Measurements from ENCODE around the gene IGFLR1.

The IGFLR1 gene

GRCh38 chr19:35742121-35742724, at the start of gene IGFLR1:
TSS of gene IGFLR1 (minus strand) at chr19:35742452. CDS start at chr19:35741180, 1,272 bp downstream.
- Histone ChIP-seq H3K4me1 (ENCODE audit: control insufficient read depth in 1 of 2, insufficient read depth in 2 of 2, low read length in 2 of 2) (peaks cover 18 to 34% of the 10 kb centered on the region in 2 donors), H3K4me3 (ENCODE audit: low read depth in 1 of 2, low read length in 2 of 2) (peak within 1 kb of the TSS; percentile 2 to 21), H3K36me3 (ENCODE audit: control insufficient read depth in 1 of 2, insufficient read depth in 2 of 2, low read length in 2 of 2) (peaks cover 14 to 34% of the 10 kb centered on the region in 2 donors), H3K27ac (ENCODE audit: low read length) (peak within 1 kb of the TSS; percentile 83), H3K27me3 (ENCODE audit: low read depth, low read length) (no peaks in the 10 kb centered on the region), H3K9me3 (ENCODE audit: control insufficient read depth in 1 of 2, low read length in 2 of 2) (no peaks in the 10 kb centered on the region)

GRCh38 chr19:35791814-35792279, 49.6 kb upstream of the IGFLR1 start:
- Histone ChIP-seq H3K36me3 (ENCODE audit: control insufficient read depth in 1 of 2, insufficient read depth in 2 of 2, low read length in 2 of 2) (no peaks in the 10 kb centered on the region), H3K9me3 (ENCODE audit: control insufficient read depth in 1 of 2, low read length in 2 of 2) (no peaks in the 10 kb centered on the region), H3K4me3 (ENCODE audit: low read depth in 1 of 2, low read length in 2 of 2) (no peak overlapping the region), H3K27me3 (ENCODE audit: low read depth, low read length) (peaks cover 6% of the 10 kb centered on the region), H3K4me1 (ENCODE audit: control insufficient read depth in 1 of 2, insufficient read depth in 2 of 2, low read length in 2 of 2) (no peaks in the 10 kb centered on the region), H3K27ac (ENCODE audit: low read length) (no peak overlapping the region)

DNA sequence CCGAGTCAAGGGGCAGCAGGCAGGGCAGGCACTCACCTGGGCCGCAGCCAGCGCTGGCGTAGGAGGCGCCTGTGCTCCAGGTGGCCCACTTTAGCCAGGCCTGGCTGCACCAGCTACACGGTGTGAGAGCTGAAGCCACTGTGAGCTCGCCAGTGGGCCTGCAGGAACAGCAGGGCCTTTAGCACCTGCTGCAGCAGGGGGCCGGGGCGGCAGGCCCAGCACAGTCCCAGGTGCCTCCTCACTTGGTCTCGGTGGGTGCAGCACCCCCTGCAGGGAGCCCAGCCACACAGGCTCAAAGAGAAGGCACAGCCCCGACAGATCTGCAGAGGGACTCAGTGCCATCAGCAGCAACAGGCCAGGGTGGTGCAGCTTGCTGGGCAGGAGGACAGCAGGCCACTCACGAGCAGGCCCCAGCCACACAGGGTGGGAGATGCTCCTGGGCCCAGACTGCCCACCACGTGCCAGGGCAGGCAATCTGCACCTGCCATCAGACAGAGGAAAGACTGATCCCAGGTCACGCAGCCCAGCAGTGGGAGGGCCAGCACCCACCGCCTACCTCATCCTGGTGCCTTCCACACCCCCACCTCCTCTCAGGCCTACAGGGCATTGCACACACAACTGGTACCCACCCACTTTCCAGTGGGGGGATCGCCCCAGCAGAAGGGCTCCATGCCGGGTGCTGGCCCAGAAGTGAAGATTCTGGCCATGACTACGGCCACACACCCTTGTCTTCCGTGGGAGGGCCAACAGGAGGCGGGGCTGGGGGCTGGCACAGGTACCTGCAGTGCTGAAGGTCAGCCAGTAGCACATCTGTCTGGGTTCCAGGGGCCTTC, 48.9 kb upstream of the IGFLR1 start:
- H3K27me3 ChIP-seq (ENCODE audit: low read depth, low read length), result no peaks in the 10 kb centered on the region
- H3K27ac ChIP-seq (ENCODE audit: low read length), result no peak overlapping the region
- H3K4me3 ChIP-seq (ENCODE audit: low read depth in 1 of 2, low read length in 2 of 2), result no peak overlapping the region
- no peaks in the 10 kb centered on the region for H3K36me3 ChIP-seq (ENCODE audit: control insufficient read depth in 1 of 2, insufficient read depth in 2 of 2, low read length in 2 of 2)
- H3K9me3 ChIP-seq (ENCODE audit: control insufficient read depth in 1 of 2, low read length in 2 of 2), result no peaks in the 10 kb centered on the region
- H3K4me1 ChIP-seq (ENCODE audit: control insufficient read depth in 1 of 2, insufficient read depth in 2 of 2, low read length in 2 of 2), result no peaks in the 10 kb centered on the region

DNA sequence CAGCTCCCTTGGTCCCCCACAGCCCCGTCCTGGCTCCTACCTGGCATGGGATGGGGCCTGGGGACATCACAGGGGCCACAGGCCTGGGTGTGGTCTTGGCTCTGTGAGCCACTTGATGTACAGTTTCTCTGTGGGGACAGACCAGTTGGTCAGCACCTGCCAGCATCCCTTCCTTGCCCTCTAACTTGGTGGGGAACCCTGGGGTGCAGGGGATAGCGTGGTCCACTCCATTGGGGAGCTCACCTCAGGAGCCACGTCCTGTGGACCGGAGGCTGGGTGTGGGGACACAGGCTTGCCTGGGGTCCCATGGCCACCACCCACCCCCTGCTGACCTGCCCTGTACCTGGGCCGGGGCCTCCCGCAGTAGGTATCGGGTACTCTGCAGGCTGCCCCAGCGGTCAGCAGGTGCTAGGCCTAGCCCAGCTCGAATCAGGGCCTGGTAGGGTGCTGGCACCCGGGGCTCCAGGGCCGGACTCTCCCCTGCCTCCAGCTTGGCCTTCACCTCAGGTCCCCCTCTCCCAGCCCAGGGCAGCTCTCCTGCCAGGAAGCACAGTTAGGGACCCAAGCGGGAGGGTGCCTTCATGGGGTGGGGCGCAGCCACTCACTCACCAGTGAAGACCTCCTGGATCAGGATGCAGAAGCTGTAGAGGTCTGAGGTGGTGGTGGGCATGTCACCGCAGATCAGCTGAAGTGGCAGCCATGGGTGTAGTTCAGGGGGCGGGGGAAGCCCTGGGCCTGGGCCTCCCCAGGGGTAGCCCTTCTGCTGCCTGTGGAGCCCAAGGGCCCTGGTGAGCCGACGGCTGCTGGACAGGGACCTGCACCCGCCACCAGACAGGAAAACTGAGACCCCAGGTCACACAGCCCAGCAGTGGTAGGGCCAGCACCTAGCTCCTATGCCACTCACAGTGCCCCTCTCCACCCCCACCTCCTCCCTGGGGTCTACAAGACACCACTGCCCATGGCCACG, 48.0 kb upstream of the IGFLR1 start:
- Histone ChIP-seq H3K4me3 (ENCODE audit: low read depth in 1 of 2, low read length in 2 of 2) (no peak overlapping the region), H3K36me3 (ENCODE audit: control insufficient read depth in 1 of 2, insufficient read depth in 2 of 2, low read length in 2 of 2) (peaks cover 0 to 2% of the 10 kb centered on the region in 2 donors), H3K9me3 (ENCODE audit: control insufficient read depth in 1 of 2, low read length in 2 of 2) (no peaks in the 10 kb centered on the region), H3K4me1 (ENCODE audit: control insufficient read depth in 1 of 2, insufficient read depth in 2 of 2, low read length in 2 of 2) (no peaks in the 10 kb centered on the region), H3K27ac (ENCODE audit: low read length) (no peak overlapping the region), H3K27me3 (ENCODE audit: low read depth, low read length) (no peaks in the 10 kb centered on the region)

- no peaks in the 10 kb centered on the region for H3K4me1 ChIP-seq (ENCODE audit: control insufficient read depth in 1 of 2, insufficient read depth in 2 of 2, low read length in 2 of 2)
Measured at GRCh38 chr19:35789195-35789977, 47.1 kb upstream of the IGFLR1 start.

GRCh38 chr19:35788205-35788960, 46.1 kb upstream of the IGFLR1 start:
- Histone ChIP-seq H3K36me3 (ENCODE audit: control insufficient read depth in 1 of 2, insufficient read depth in 2 of 2, low read length in 2 of 2) (peaks cover 0 to 8% of the 10 kb centered on the region in 2 donors), H3K4me1 (ENCODE audit: control insufficient read depth in 1 of 2, insufficient read depth in 2 of 2, low read length in 2 of 2) (no peaks in the 10 kb centered on the region), H3K27ac (ENCODE audit: low read length) (no peak overlapping the region), H3K9me3 (ENCODE audit: control insufficient read depth in 1 of 2, low read length in 2 of 2) (no peaks in the 10 kb centered on the region), H3K27me3 (ENCODE audit: low read depth, low read length) (no peaks in the 10 kb centered on the region), H3K4me3 (ENCODE audit: low read depth in 1 of 2, low read length in 2 of 2) (no peak overlapping the region)

More at GRCh38 chr19:35789195-35789977, 47.1 kb upstream of the IGFLR1 start:
- Histone ChIP-seq H3K27ac (ENCODE audit: low read length) (no peak overlapping the region), H3K36me3 (ENCODE audit: control insufficient read depth in 1 of 2, insufficient read depth in 2 of 2, low read length in 2 of 2) (peaks cover 0 to 8% of the 10 kb centered on the region in 2 donors), H3K27me3 (ENCODE audit: low read depth, low read length) (no peaks in the 10 kb centered on the region), H3K4me3 (ENCODE audit: low read depth in 1 of 2, low read length in 2 of 2) (no peak overlapping the region), H3K9me3 (ENCODE audit: control insufficient read depth in 1 of 2, low read length in 2 of 2) (no peaks in the 10 kb centered on the region)

GRCh38 chr19:35787227-35787799, 45.1 kb upstream of the IGFLR1 start:
- Histone ChIP-seq H3K27ac (ENCODE audit: low read length) (no peak overlapping the region), H3K9me3 (ENCODE audit: control insufficient read depth in 1 of 2, low read length in 2 of 2) (no peaks in the 10 kb centered on the region), H3K4me1 (ENCODE audit: control insufficient read depth in 1 of 2, insufficient read depth in 2 of 2, low read length in 2 of 2) (no peaks in the 10 kb centered on the region), H3K27me3 (ENCODE audit: low read depth, low read length) (no peaks in the 10 kb centered on the region), H3K36me3 (ENCODE audit: control insufficient read depth in 1 of 2, insufficient read depth in 2 of 2, low read length in 2 of 2) (peaks cover 7 to 18% of the 10 kb centered on the region in 2 donors), H3K4me3 (ENCODE audit: low read depth in 1 of 2, low read length in 2 of 2) (no peak overlapping the region)

DNA sequence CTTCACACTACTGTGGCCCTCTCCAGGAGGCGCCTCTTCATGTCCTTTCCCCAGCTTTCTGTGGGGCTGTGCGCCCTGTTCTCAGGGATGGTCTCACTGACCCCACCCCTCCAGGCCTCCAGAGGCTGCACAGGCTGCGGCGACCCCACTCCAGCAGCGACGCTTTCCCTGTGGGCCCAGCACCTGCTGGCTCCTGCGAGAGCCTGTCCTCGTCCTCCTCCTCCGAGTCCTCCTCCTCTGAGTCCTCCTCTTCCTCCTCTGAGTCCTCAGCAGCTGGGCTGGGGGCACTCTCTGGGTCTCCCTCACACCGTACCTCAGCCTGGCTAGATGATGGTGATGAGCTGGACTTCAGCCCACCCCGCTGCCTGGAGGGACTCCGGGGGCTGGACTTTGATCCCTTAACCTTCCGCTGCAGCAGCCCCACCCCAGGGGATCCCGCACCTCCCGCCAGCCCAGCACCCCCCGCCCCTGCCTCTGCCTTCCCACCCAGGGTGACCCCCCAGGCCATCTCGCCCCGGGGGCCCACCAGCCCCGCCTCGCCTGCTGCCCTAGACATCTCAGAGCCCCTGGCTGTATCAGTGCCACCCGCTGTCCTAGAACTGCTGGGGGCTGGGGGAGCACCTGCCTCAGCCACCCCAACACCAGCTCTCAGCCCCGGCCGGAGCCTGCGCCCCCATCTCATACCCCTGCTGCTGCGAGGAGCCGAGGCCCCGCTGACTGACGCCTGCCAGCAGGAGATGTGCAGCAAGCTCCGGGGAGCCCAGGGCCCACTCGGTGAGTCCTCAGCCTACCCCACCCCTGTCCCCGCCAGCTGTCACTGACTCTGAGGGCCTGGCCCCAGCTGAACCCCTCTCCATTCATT, 44.3 kb upstream of the IGFLR1 start:
- no peaks in the 10 kb centered on the region for H3K27me3 ChIP-seq (ENCODE audit: low read depth, low read length)
- no peaks in the 10 kb centered on the region for H3K4me1 ChIP-seq (ENCODE audit: control insufficient read depth in 1 of 2, insufficient read depth in 2 of 2, low read length in 2 of 2)
- no peaks in the 10 kb centered on the region for H3K9me3 ChIP-seq (ENCODE audit: control insufficient read depth in 1 of 2, low read length in 2 of 2)
- H3K27ac ChIP-seq (ENCODE audit: low read length), result no peak overlapping the region
- H3K36me3 ChIP-seq (ENCODE audit: control insufficient read depth in 1 of 2, insufficient read depth in 2 of 2, low read length in 2 of 2), result peaks cover 7 to 26% of the 10 kb centered on the region in 2 donors
- no peak overlapping the region for H3K4me3 ChIP-seq (ENCODE audit: low read depth in 1 of 2, low read length in 2 of 2)

- Histone ChIP-seq H3K36me3 (ENCODE audit: control insufficient read depth in 1 of 2, insufficient read depth in 2 of 2, low read length in 2 of 2) (peaks cover 7 to 28% of the 10 kb centered on the region in 2 donors), H3K27ac (ENCODE audit: low read length) (no peak overlapping the region), H3K27me3 (ENCODE audit: low read depth, low read length) (no peaks in the 10 kb centered on the region), H3K9me3 (ENCODE audit: control insufficient read depth in 1 of 2, low read length in 2 of 2) (no peaks in the 10 kb centered on the region), H3K4me3 (ENCODE audit: low read depth in 1 of 2, low read length in 2 of 2) (no peak overlapping the region), H3K4me1 (ENCODE audit: control insufficient read depth in 1 of 2, insufficient read depth in 2 of 2, low read length in 2 of 2) (no peaks in the 10 kb centered on the region)
Measured at GRCh38 chr19:35785339-35785627, 43.0 kb upstream of the IGFLR1 start.
